Heart left ventricle (tissue), 16 donors: ENCODE results near the gene FAM171A1. TPM values are rescaled to one million over a fixed set of nuclear protein-coding genes. Genes with fewer than 3 reads are reported as not detected.

Source experiments
- ATAC-seq, 4 donors: fragments of 200-7000 bp; cut with Tn5 transposase; one replicate each; pipeline ENCODE4 v1.9.1; 2020 to 2022; ENCODE audit warnings: moderate library complexity in 4 of 4, mild to moderate bottlenecking in 3 of 4, moderate number of reproducible peaks in 1 of 4
- DNase-seq, 5 donors: peaks; one replicate each; pipeline ENCODE4 v3.0.0-alpha.2; 2020
- H3K27ac ChIP-seq, 12 donors: fragments of 200-600 bp; sonication (generic) in 4 of 12; one replicate each; pipeline versions ENCODE4 v1.5.0 to v1.8.0; 2016 to 2022; ENCODE audit warnings: mild to moderate bottlenecking in 2 of 12
- H3K27me3 ChIP-seq, 9 donors: fragments of 200-600 bp; sonication (generic) in 2 of 9; one replicate each; pipeline versions ENCODE4 v1.5.1 to v1.8.0; 2016 to 2022; ENCODE audit warnings: mild to moderate bottlenecking in 3 of 9
- H3K36me3 ChIP-seq, 9 donors: fragments of 200-600 bp; sonication (generic) in 2 of 9; one replicate each; pipeline versions ENCODE4 v1.5.0 to v1.8.0; 2018 to 2022; ENCODE audit warnings: mild to moderate bottlenecking in 2 of 9
- H3K4me1 ChIP-seq, 12 donors: fragments of 200-600 bp; sonication (generic) in 4 of 12; one replicate each; pipeline versions ENCODE4 v1.5.0 to v1.8.0; 2016 to 2022; ENCODE audit warnings: mild to moderate bottlenecking in 3 of 12
- H3K4me3 ChIP-seq, 12 donors: fragments of 200-600 bp; sonication (generic) in 4 of 12; one replicate each; pipeline versions ENCODE4 v1.5.0 to v1.8.0; 2017 to 2022; ENCODE audit warnings: mild to moderate bottlenecking in 9 of 12, moderate library complexity in 4 of 12
- H3K9me3 ChIP-seq, 12 donors: fragments of 200-600 bp; sonication (generic) in 4 of 12; one replicate each; pipeline versions ENCODE4 v1.5.0 to v1.8.0; 2016 to 2022; ENCODE audit warnings: mild to moderate bottlenecking in 1 of 12
- POLR2A ChIP-seq, 2 donors: fragments of 450-650 bp; IDR thresholded peaks; one replicate each; pipeline ENCODE4 v1.6.1; 2017; ENCODE audit warnings: antibody characterized with exemption in 2 of 2, mild to moderate bottlenecking in 2 of 2, moderate library complexity in 2 of 2
- WGBS, 4 donors: extraction: QIAGEN DNeasy Blood & Tissue Kit in 2 of 4; methylation state at CpG; one replicate each; pipeline versions ENCODE4 v1.1.5 to v1.1.7; 2013 to 2018; 5-methylcytosine and 5-hydroxymethylcytosine counted together
- intact Hi-C, 10 donors: fragments of 100-400 bp; cut with DNase I; formaldehyde crosslinking; loops; one replicate each; pipeline versions ENCODE4 v1.11.1 to v1.14.2; 2022
- polyA plus RNA-seq, 2 donors: library from polyadenylated mRNA; stranded (reverse); fragments of 200-250 nt; gene quantifications; one replicate each; pipeline ENCODE4 v1.2.3, GENCODE V29; 2013
- total RNA-seq, 9 donors: library from RNA; depleted of rRNA in 2 of 9; stranded (reverse); fragments of >200 nt in 2 of 9; fragmentation: NEBNext Ultra II Directional in 3 of 9; extraction: Animal tissue kit (Norgen Biotek cat#: 25700) in 3 of 9; gene quantifications; one replicate each; pipeline versions ENCODE4 v1.1.0 to v1.2.4, GENCODE V29; 2016 to 2023
- TF ChIP-seq, protein P1 (sequence below), 12 donors: fragments of 200-600 bp; sonication (generic) in 4 of 12; IDR thresholded peaks; one replicate each; pipeline versions ENCODE4 v1.5.0 to v1.8.0; 2018 to 2022; ENCODE audit warnings: antibody characterized with exemption in 12 of 12, mild to moderate bottlenecking in 5 of 12
- donor health status: ischemic (EF 13 %, LVEDD 7.1; RV severe dilation, severe dysfunction).
- donor health status: healthy with polysubstance abuse.
- donor health status: DM: no; HTN: yes; CAD: no.
- donor health status: DM: no; HTN: no; CAD: no.
- donor health status: ischemic (EF 25% LVEDD 6.9; RV normal size, moderate dysfunction).
- donor health status: ischemic (EF 25% LVEDD 5.7; RV mildly dilated, moderate dysfunction).
- donor health status: healthy.
- donor health status: DM: yes; HTN: yes; CAD: no.
- donor health status: ischemic (EF 35%, LVEDD 5.7; RV mildly dilated, moderate dysfunction).
- donor health status: nonischemic (EF 11% LVEDD 7.7; RV severe dilation, severe dysfunction).
- donor health status: DM: yes; HTN: yes; CAD: no.
- donor health status: PGD.
- donor health status: ischemic (EF 29% LVEDD 5.4; RV normal size, mild dysfunction).
- donor health status: nonischemic (EF 23%, LVEDD 6.1; RV moderate dilation, normal function).

FAM171A1 gene
- total and polyA plus RNA-seq, 11 donors: 4.1 to 18.0 (median 9.8) TPM

DNA sequence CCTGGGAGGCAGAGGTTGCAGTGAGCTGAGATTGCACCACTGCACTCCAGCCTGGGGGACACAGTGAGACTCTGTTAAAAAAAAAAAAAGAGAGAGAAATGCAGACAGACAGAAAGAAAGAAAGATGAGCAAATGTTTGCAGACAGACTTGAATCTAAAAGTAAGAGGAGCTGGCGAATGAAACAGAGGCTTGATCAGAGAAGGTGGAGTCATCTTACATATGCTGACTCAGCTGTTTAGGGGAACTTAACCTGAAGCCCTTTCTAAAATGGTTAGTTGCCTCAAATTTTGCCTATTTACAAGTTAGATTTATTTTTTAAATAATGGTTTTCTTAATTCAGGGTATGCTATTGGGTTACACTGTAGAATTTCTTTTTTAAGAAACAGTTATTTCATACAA is 5.4 kb downstream of the FAM171A1 start:
- Histone ChIP-seq H3K4me1 (peaks cover 0 to 17% (median 0%) of the 10 kb centered on the region in 12 donors), H3K9me3 (no peaks in the 10 kb centered on the region), H3K4me3 (no peak overlapping the region), H3K27ac (no peak overlapping the region), H3K36me3 (no peaks in the 10 kb centered on the region), H3K27me3 (peaks cover 0 to 21% (median 0%) of the 10 kb centered on the region in 9 donors)
- ATAC-seq (no peak), DNase-seq (no peak)
- WGBS, 4 donors: 90 to 100% (median 93%) methylated on average over 1 of the region's 1 CpG
- TF ChIP-seq POLR2A (IDR thresholded peaks at IDR 0.05): no peak
- TF ChIP-seq, protein P1, sequence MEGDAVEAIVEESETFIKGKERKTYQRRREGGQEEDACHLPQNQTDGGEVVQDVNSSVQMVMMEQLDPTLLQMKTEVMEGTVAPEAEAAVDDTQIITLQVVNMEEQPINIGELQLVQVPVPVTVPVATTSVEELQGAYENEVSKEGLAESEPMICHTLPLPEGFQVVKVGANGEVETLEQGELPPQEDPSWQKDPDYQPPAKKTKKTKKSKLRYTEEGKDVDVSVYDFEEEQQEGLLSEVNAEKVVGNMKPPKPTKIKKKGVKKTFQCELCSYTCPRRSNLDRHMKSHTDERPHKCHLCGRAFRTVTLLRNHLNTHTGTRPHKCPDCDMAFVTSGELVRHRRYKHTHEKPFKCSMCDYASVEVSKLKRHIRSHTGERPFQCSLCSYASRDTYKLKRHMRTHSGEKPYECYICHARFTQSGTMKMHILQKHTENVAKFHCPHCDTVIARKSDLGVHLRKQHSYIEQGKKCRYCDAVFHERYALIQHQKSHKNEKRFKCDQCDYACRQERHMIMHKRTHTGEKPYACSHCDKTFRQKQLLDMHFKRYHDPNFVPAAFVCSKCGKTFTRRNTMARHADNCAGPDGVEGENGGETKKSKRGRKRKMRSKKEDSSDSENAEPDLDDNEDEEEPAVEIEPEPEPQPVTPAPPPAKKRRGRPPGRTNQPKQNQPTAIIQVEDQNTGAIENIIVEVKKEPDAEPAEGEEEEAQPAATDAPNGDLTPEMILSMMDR (IDR thresholded peaks at IDR 0.05): no peak
- intact Hi-C loops: loop anchor here in 3 of 10 donors (5.0 kb wide), 3 partner anchors 103 to 153 kb away; no protein-coding TSS in a partner anchor

DNA sequence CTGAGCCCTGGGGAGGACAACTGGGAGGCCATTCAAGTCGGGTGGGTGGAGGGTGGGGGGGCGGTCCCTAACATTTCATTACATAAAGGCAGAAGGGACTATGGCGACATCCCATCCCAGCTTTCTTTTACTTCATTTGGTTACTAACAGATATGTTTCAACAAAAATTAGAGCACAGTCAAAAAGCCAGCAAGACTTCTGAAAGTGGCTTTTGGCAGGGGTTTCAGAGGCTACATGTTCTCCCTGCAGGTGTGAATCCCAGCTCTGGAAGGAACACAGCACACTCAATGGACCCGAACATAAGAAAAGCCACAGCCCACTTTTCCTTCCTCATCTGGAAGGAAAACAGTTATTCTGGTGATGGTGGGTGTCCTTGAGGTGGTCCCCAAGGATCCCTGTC is 7.1 kb downstream of the FAM171A1 start:
- Histone ChIP-seq H3K27ac (no peak overlapping the region), H3K9me3 (no peaks in the 10 kb centered on the region), H3K27me3 (peaks cover 0 to 9% (median 0%) of the 10 kb centered on the region in 9 donors), H3K4me1 (peaks cover 0 to 12% (median 0%) of the 10 kb centered on the region in 12 donors), H3K4me3 (no peak overlapping the region), H3K36me3 (no peaks in the 10 kb centered on the region)
- TF ChIP-seq POLR2A (IDR thresholded peaks at IDR 0.05): no peak
- TF ChIP-seq, protein P1 (IDR thresholded peaks at IDR 0.05): no peak
- no peak for ATAC-seq
- intact Hi-C loops: no loop called here
- WGBS, 4 donors: 91 to 100% (median 92%) methylated on average over 4 of the region's 4 CpGs
- DNase-seq: no peak

DNA sequence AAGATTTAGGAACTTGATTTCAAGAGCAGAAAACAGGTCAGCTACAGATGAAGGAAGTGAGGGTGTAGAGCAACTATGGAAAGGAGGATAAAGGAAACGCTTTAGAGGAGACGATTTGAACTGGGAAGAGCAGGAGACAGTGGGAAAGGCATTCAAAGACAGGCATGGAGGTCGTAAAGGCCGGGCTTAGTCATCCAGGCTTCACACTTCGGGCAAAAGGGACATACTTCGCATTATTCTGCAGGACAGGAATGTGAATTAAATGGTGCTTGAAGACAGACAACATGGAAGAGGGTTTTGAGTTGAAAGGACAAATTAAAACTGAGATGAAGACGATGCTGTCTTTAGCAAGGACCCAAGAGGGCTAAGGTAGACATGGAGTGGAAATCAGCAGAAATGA is 8.1 kb downstream of the FAM171A1 start:
- ATAC-seq (no peak), DNase-seq (no peak)
- TF ChIP-seq, protein P1 (IDR thresholded peaks at IDR 0.05): no peak
- no peak for TF ChIP-seq POLR2A (IDR thresholded peaks at IDR 0.05)
- peaks cover 0 to 5% (median 0%) of the 10 kb centered on the region in 12 donors for H3K4me1 ChIP-seq
- H3K27ac ChIP-seq: no peak overlapping the region
- H3K9me3 ChIP-seq: no peaks in the 10 kb centered on the region
- H3K27me3 ChIP-seq: no peaks in the 10 kb centered on the region
- H3K4me3 ChIP-seq: no peak overlapping the region
- intact Hi-C loops: no loop called here
- 78 to 82% (median 79%) methylated on average over 7 of the region's 7 CpGs for WGBS, 4 donors
- H3K36me3 ChIP-seq: no peaks in the 10 kb centered on the region

DNA sequence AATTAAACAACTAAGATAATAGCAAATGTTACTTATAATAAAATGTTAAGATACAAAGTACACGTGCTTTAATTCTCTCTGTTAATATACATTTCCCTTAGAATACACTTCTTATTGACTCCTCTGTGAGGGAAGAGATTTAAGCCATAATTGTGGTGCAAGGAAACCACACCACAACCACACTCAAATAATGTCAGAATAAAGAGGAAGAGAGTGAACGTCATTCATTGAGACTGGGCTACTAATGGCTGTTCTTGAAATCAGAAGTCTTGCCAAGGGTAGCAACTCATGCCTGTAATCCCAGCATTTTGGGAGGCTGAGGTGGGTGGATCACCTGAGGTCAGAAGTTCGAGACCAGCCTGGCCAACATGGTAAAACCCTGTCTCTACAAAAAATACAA is 10.0 kb downstream of the FAM171A1 start:
- Histone ChIP-seq H3K9me3 (no peaks in the 10 kb centered on the region), H3K27me3 (no peaks in the 10 kb centered on the region), H3K27ac (no peak overlapping the region), H3K36me3 (no peaks in the 10 kb centered on the region), H3K4me3 (no peak overlapping the region), H3K4me1 (peaks cover 0 to 3% (median 0%) of the 10 kb centered on the region in 12 donors)
- no peak for DNase-seq
- no peak for TF ChIP-seq POLR2A (IDR thresholded peaks at IDR 0.05)
- TF ChIP-seq, protein P1 (IDR thresholded peaks at IDR 0.05): no peak
- ATAC-seq: no peak
- intact Hi-C loops: no loop called here
- WGBS, 4 donors: 81 to 87% (median 85%) methylated on average over 3 of the region's 3 CpGs
